ENCODE data around the gene NR3C2. TPM values are rescaled to one million over a fixed set of nuclear protein-coding genes. Genes with fewer than 3 reads are reported as not detected.

The NR3C2 gene
- total RNA-seq, 1 donor from 2014 or later, result 0.75 TPM

DNA sequence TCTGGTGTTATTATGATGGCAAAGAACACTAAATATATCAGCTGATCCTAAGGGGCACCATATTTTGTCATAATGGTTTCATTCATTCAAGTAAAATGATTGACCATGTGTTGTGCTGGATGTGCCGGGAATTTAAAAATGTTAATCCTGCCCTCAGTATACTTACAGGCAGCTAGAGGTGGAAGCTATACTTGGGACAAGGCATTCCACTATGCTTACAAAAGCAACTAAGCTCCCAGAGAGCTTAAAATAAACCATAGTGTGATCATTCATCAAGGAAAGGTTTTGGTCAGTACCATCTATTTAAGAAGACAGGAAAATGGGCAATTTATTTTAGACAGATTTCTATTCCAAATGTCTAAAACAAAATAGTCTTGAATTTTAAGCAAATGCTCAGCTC, 46.4 kb downstream of the NR3C2 start:
- peaks cover 3% of the 10 kb centered on the region for H3K27me3 Mint-ChIP-seq (ENCODE audit: unreplicated experiment)
- H3K36me3 Mint-ChIP-seq (ENCODE audit: unreplicated experiment), result no peaks in the 10 kb centered on the region
- H3K4me3 Mint-ChIP-seq (ENCODE audit: unreplicated experiment), result no peak overlapping the region
- H3K4me1 Mint-ChIP-seq (ENCODE audit: unreplicated experiment), result no peaks in the 10 kb centered on the region
- DNase-seq (ENCODE audit: extremely low spot score, unreplicated experiment), result no peak
- H3K9me3 Mint-ChIP-seq (ENCODE audit: unreplicated experiment), result no peaks in the 10 kb centered on the region
- no peak overlapping the region for H3K27ac Mint-ChIP-seq (ENCODE audit: unreplicated experiment)
- TF ChIP-seq, protein P1, sequence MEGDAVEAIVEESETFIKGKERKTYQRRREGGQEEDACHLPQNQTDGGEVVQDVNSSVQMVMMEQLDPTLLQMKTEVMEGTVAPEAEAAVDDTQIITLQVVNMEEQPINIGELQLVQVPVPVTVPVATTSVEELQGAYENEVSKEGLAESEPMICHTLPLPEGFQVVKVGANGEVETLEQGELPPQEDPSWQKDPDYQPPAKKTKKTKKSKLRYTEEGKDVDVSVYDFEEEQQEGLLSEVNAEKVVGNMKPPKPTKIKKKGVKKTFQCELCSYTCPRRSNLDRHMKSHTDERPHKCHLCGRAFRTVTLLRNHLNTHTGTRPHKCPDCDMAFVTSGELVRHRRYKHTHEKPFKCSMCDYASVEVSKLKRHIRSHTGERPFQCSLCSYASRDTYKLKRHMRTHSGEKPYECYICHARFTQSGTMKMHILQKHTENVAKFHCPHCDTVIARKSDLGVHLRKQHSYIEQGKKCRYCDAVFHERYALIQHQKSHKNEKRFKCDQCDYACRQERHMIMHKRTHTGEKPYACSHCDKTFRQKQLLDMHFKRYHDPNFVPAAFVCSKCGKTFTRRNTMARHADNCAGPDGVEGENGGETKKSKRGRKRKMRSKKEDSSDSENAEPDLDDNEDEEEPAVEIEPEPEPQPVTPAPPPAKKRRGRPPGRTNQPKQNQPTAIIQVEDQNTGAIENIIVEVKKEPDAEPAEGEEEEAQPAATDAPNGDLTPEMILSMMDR (IDR thresholded peaks at IDR 0.05), result no peak

DNA sequence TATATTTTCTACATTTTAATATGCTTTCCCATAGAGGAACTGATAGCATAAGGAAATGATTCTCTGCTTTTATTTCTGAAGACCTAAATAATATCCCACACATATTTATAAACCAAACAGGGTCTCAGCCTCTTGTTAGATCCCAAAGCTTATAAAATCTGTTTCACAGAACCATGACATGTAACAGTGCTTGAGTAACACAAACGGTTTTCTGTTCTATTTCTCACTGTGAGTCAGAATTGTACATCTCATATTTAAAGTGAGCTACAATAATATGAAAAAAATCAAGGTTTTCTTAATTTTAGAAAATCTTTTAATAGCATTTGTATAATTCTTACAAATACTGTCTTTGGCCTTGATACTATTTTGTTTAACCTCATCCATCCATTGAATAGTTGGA, 51.2 kb downstream of the NR3C2 start:
- no peaks in the 10 kb centered on the region for H3K4me1 Mint-ChIP-seq (ENCODE audit: unreplicated experiment)
- DNase-seq (ENCODE audit: extremely low spot score, unreplicated experiment), result no peak
- TF ChIP-seq, protein P1 (IDR thresholded peaks at IDR 0.05), result no peak
- H3K4me3 Mint-ChIP-seq (ENCODE audit: unreplicated experiment), result no peak overlapping the region
- no peaks in the 10 kb centered on the region for H3K36me3 Mint-ChIP-seq (ENCODE audit: unreplicated experiment)
- H3K27me3 Mint-ChIP-seq (ENCODE audit: unreplicated experiment), result peaks cover 9% of the 10 kb centered on the region
- H3K9me3 Mint-ChIP-seq (ENCODE audit: unreplicated experiment), result no peaks in the 10 kb centered on the region
- no peak overlapping the region for H3K27ac Mint-ChIP-seq (ENCODE audit: unreplicated experiment)

DNA sequence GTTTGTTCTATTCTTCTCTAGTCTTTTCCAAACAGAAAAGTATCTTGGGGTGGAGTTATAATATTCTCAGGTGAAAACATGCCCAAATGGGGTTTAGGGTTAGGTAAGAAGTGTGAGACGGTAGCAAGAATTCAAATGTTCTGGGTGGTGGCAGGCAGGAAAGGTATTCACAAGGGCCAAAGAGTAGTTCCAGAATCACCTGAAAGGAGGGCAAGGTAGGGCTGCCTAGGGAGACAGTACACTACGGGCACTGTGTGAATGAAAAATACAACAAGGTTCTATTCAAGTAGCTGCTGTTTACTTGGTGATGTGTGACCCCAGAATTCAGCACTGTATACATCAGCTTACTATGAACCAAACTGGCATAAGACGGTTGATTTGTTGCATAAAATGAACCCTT, 51.9 kb downstream of the NR3C2 start:
- TF ChIP-seq, protein P1 (IDR thresholded peaks at IDR 0.05), result no peak
- peaks cover 9% of the 10 kb centered on the region for H3K27me3 Mint-ChIP-seq (ENCODE audit: unreplicated experiment)
- H3K4me1 Mint-ChIP-seq (ENCODE audit: unreplicated experiment), result no peaks in the 10 kb centered on the region
- no peaks in the 10 kb centered on the region for H3K9me3 Mint-ChIP-seq (ENCODE audit: unreplicated experiment)
- DNase-seq (ENCODE audit: extremely low spot score, unreplicated experiment), result no peak
- H3K36me3 Mint-ChIP-seq (ENCODE audit: unreplicated experiment), result no peaks in the 10 kb centered on the region
- H3K4me3 Mint-ChIP-seq (ENCODE audit: unreplicated experiment), result no peak overlapping the region
- H3K27ac Mint-ChIP-seq (ENCODE audit: unreplicated experiment), result no peak overlapping the region

DNA sequence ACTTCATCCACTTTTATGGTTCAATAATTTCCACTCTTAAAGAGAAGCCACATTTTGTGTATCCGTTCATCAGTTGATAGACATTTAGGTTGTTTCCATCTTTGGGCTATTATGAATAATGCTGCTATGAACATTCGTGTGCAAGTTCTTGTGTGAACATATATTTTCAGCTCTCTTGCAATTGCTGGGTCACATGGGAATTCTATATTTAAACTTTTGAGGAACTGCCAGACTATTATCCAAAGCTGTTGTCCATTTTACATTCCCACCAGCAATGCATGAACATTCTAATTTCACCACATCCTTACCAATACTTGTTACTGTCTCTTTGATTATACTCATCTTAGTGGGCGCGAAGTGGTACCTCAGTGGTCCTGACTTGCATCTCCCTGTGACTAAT, 61.9 kb downstream of the NR3C2 start:
- Mint-ChIP-seq H3K4me3 (ENCODE audit: unreplicated experiment) (no peak overlapping the region), H3K9me3 (ENCODE audit: unreplicated experiment) (no peaks in the 10 kb centered on the region), H3K27me3 (ENCODE audit: unreplicated experiment) (peaks cover 6% of the 10 kb centered on the region), H3K27ac (ENCODE audit: unreplicated experiment) (no peak overlapping the region), H3K4me1 (ENCODE audit: unreplicated experiment) (no peaks in the 10 kb centered on the region), H3K36me3 (ENCODE audit: unreplicated experiment) (no peaks in the 10 kb centered on the region)
- no peak for DNase-seq (ENCODE audit: extremely low spot score, unreplicated experiment)
- TF ChIP-seq, protein P1 (IDR thresholded peaks at IDR 0.05), result no peak

DNA sequence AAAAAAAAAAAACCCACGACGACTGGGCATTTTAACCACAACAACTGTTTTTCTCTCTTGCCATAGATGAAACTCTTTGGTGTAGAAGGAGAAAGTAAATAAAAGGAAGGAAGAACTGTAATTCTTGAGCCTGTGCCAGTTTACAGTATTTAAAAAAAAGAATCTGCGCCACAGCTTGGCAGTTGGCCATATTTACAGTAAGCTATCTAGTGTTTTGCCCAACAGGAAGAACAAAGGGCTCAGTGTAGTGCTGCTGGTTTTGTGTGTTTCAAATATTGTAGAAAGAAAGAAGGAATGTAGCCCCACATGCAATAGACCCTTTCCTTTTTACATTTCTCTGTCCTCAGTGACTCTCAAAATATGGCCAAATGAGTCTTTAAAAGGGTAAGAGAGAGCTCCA, 66.1 kb downstream of the NR3C2 start:
- Mint-ChIP-seq H3K9me3 (ENCODE audit: unreplicated experiment) (no peaks in the 10 kb centered on the region), H3K27me3 (ENCODE audit: unreplicated experiment) (no peaks in the 10 kb centered on the region), H3K27ac (ENCODE audit: unreplicated experiment) (no peak overlapping the region), H3K4me3 (ENCODE audit: unreplicated experiment) (no peak overlapping the region), H3K4me1 (ENCODE audit: unreplicated experiment) (no peaks in the 10 kb centered on the region), H3K36me3 (ENCODE audit: unreplicated experiment) (no peaks in the 10 kb centered on the region)
- TF ChIP-seq, protein P1 (IDR thresholded peaks at IDR 0.05), result no peak
- no peak for DNase-seq (ENCODE audit: extremely low spot score, unreplicated experiment)
